HG03103 (cell line): ENCODE measurements around the gene PPM1M.
"Not testable (repeated sequence)": the region's sequence is repeated elsewhere in the genome, so short reads cannot be mapped to it uniquely, and the experiment has no call there.

Experiments used
- ATAC-seq: cut with Tn5 transposase; IDR thresholded peaks from one replicate; pipeline ENCODE4 v1.9.1; 2021; ENCODE audit warnings: low read depth; ENCODE audit not compliant: unreplicated experiment

Gene PPM1M

DNA sequence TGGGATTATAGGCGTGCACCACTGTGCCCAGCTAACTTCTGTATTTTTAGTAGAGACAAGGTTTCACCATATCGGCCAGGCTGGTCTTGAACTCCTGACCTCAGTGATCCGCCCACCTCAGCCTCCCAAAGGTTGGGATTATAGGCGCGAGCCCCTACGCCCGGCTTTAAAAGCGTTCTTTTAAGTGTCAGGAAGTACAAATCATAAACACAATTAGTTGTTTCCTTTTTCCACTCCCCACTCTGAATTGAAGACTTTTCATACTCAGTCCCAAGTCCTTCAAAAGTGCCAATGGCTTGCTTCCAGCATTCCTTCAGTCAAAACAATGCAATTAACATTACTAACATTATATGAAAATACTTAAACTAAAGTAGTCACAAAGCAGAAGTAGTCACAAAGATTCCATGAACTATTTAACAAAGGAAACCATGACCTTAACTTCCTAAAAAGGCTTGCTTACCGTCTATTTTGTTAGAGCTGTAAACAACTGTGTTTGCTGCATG is 24.7 kb downstream of the PPM1M start:
- no peak for ATAC-seq

DNA sequence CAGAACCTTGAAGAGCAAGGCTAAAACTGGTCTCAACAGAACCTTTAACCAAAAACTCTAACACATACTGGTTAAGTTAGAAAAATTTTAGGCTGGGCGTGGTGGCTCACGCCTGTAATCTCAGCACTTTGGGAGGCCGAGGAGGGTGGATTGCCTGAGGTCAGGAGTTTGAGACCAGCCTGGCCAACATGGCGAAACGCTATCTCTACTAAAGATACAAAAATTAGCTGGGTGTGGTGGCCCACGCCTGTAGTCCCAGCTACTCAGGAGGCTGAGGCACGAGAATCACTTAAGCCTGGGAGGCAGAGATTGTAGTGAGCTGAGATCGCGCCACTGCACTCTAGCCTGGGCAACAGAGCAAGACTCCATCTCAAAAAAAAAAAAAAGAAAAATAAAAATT is 26.6 kb downstream of the PPM1M start:
- not testable (repeated sequence) for ATAC-seq

DNA sequence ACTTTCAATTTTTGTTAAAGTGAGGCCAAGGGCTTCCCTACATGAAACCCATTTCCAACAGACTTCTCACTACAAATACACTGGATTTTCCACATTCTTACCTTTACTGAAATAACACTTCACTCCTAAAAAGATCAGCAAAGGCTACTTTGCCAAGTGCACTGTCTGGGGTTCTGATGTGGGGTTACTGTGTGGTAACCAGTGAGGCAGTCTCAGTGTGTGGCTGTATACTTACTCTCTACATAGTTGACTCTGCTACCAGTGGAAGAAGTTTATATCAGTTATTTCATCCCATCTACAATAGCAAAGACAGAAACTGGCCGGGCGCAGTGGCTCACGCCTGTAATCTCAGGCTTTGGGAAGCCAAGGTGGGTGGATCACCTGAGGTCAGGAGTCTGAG is 27.3 kb downstream of the PPM1M start:
- no peak for ATAC-seq

DNA sequence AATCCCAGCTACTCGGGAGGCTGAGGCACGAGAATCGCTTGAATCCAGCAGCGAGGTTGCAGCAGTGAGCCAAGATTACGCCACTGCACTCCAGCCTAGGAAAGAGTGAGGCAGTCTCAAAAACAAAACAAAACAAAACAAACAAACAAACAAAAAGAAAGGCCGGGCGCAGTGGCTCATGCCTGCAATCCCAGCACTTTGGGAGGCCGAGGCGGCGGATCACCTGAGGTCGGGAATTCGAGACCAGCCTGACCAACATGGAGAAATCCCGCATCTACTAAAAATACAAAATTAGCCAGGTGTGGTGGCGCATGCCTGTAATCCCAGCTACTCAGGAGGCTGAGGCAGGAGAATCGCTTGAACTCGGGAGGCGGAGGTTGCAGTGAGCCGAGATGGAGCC is 29.2 kb downstream of the PPM1M start:
- ATAC-seq, result not testable (repeated sequence)

DNA sequence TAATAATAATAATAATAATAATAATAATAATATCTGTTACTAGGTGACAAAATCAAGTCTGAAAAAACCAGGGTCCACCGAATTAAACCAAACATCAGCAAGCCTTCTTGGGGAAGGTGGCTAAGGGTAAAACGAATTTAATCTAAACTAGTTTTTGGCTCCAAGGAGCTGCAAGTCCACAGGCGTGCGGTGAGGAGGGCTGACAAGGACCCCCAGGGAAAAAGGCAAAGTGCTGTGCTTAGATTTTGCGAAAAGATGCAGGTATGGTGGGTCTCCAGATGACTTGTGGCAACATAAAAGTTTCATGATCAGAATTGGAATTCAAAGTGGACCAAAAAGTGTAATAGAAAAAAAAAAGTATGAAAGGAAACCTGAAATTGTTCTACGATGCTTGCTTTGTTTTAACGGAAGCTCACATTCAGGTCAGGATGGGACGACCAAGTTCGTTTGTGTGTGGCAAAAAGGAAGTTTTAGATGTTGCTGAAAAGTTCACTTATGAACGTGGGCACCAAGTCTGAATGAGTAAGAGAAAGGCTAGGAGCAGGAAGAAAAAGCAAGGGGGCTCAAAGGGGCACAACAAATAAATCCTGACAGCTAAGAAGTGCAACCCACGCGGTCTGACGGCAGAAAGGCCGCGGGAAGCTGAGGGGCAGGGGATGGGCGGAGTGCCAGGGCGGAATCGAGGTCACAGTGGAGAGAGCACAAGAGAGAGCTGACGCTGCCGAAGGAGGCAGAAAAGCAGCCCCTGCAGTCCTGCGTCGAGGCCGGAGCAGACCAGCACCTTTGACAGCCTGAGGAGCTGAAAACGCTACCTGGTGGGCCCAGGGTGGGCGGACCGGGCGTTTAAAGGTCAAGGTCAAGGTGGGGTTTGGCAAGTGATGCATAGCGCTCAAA is 31.8 kb downstream of the PPM1M start:
- peak; percentile 39 for ATAC-seq

DNA sequence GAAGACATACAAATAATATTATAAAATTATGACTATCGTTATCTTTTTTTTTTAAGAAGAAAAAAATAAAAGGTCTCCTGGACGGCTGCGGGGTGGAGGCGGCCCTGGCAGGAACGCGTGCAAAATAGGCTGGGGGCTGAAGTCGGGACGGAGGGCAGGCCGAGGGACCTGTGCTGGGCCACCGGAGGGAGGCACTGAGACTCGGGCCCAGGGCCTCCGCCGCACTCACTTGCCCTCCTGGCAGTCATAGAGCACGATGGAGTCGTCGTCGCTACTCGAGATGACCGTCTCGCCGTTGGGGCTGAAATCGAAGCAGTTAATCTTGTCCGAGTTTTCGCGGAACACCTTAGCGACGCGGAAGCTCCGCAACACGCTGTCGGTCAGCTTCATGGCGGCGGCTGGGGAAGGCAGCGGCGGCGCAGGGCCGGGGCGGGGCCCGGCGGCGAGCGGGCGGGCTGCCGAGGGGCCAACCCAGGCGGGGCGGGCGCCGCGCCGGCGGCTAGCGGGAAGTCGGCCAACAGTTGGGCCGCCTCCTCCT is 32.5 kb downstream of the PPM1M start:
- peak; percentile 37 for ATAC-seq

DNA sequence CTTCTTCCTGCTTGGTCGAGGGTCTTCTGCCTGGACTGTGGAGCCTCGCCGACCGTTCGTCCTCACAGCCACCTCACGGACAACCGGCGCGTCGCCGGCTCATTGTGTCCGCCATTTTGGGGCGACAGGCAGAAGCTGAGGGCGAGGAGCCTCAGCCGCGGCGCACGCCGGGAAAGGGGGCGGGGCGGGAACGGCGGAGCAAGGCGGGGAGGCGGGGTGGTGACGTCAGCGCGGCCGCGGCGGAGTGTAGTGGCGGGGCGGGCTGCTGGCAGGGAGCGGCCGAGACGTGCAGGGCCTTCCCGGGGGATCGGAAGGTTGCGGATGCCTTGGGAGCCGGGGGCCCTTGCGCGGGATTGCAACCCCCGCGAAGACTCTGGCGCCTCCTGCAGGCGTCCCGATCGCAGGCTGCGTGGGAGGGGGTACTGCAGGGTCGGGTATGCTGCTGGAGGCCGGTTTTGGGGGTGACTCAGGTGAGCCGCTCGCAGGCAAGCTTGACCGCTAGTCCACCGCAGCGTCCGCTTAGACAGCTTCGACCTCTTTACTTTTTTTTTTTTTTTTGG is 33.0 kb downstream of the PPM1M start, which contains the start of gene WDR82:
TSS of gene WDR82 (minus strand) at position 140 of the 560 bp plus-strand sequence. CDS start 288 bp downstream, outside the sequence.
- ATAC-seq, result peak; percentile 83

DNA sequence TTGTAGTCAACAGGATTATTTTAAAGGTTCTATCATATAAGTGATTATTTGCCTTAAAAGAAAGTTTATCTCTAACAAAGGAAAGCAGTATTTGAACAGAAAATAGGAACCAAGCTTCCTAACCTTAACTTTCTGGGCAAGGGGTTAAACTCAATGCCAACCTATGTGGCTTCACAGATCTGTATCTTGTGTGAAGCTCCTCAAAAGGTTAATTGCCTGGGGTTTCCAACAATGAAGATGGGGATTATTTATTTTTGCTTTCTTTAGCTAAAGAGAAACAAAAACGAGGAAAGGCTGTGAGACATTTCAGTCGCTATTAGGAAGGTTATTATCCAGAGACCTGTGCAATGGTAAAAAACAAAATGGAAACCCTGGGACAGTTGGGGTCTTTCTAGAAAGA is 34.0 kb downstream of the PPM1M start:
- ATAC-seq, result no peak

DNA sequence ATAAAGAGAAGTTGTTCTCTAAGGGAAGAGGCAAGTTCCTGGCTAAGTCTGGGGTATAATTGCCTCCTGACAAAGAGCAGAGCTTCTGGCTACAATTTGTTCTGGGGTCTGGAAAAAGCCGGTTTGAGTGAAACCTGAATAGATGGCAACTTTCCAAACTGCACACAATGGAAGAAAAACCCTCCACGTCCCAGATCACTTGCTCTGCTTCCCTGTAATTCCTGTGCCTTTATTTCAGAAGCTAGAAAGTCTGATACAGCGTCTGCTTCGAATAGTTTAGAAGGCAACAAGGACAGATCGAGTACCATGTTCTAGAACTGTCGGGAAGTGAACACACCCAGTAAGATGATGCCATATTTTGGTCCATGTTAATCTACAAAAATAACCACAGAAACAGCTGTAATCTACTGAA is 34.5 kb downstream of the PPM1M start:
- ATAC-seq, result no peak

DNA sequence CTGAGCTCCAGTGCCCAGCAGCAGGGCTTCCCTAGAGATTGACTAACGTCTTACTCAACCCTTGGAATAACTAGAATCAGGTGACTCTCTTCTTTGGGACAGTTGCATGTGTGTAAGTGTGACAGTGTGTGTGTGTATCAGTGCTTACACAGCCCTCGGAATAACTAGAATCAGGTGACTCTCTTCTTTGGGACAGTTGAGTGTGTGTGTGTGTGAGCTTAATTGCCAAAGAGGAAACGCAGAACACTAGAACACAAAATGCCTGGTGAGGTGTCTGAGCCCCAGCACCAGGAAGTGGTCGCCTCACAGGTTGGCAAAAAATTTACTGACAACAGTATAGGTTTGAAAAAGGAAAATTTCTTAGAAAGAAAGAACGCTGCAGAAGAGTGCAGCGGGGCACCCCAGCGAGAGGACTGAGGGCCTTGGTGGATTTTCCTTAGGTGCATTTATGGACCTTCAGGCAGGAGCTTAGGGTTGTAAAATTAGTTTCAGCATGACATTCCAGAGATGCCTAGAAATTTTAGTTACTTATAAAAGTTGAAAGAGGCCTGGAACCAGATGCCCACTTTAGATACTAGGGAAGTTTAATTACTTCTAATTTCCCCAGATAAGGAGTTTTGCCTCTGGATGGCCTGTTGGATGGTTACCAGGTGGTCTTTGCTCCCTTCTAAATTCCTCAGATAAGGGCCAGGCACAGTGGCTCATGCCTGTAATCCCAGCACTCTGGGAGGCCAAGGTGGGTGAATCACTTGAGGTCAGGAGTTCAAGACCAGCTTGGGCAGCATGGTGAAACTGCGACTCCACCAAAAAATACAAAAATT is 36.6 kb downstream of the PPM1M start:
- no peak for ATAC-seq

DNA sequence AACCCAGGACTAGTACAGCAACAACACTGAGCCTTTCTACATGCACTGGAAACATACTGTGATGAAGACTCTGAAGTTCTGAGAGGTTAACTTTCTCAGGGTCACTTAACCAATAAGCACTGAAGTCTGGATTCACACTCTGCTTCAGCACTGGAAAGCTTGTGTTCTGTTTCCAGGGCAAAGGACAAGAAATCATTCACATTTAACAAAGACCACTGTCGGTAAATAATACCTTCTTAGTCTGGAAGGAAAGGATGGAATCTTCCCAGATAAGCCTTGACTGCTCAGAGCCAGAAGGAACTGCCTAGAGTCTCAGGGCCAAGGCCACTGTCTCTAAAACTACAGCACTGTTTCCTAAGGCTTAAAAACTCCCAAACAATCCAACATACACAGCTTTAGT is 37.7 kb downstream of the PPM1M start:
- ATAC-seq, result no peak

DNA sequence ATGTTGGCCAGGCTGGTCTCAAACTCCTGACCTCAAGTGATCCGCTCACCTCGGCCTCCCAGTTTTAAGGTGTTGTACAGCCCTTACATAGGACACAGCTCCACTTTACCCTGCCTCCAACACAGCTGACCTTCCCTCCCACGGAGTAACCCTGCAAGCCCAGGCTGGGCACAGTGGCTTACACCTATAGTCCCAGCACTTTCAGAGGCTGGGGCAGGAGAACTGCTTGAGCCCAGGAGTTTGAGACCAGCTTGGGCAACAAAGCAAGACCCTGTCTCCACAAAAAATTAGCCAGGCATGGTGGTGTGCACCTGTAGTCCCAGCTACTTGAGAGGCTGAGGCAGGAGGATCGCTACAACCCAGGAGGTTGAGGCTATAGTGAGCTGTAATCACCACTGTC is 38.5 kb downstream of the PPM1M start:
- not testable (repeated sequence) for ATAC-seq

DNA sequence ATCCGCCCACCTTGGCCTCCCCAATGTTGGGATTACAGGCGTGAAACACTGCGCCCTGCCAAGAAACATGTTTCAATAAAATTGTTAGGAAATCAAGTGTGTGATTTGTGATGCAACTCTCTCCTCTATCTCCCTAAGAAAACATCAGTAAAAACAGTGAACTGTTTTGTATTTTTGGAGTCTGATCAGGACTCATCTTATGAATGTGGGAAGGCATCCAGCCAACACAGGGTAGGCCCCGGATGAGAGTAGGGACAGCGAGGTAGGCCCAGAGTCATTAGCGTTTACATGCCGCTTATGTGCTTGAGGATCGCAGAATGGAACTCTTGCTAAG is 41.2 kb downstream of the PPM1M start:
- ATAC-seq, result no peak

DNA sequence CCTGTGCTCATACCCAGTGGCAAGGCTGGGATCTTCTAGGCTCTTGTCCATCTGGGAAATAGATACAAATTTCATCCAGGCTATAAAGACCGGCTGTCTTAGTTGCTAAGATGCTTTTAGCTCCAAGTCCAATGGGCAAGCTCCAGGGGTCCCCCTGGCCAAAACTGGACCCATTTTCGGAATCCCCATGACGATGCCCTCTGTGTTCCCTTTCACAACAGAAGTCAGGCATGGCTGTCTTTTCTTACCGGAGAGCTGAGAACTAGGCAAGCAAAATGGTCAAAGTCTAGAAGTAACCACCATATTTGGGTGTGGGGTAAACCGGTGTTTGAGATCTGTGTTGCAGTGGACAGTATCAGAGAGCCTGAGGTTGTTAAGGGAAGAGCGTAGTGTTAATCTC is 43.1 kb downstream of the PPM1M start:
- no peak for ATAC-seq

DNA sequence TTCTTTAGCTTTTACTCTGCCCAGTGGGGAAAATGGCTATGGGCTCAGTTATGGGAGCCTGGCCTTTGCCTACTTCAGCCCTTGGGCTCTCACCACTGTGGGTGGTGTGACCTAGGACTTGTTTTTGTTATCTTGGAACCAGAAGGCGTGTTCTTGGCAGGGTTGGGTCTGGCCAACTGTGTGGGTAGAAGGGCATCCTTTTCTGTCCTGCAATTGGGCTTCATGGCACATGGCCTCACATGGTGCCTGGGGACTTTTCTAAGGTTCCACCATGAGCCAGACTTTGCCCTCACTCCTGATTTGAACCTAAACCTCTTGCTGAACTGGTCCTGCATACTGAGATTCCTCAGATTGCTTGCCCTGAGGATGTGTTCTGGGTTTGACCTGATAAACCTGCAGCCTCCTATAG is 43.8 kb downstream of the PPM1M start:
- no peak for ATAC-seq

DNA sequence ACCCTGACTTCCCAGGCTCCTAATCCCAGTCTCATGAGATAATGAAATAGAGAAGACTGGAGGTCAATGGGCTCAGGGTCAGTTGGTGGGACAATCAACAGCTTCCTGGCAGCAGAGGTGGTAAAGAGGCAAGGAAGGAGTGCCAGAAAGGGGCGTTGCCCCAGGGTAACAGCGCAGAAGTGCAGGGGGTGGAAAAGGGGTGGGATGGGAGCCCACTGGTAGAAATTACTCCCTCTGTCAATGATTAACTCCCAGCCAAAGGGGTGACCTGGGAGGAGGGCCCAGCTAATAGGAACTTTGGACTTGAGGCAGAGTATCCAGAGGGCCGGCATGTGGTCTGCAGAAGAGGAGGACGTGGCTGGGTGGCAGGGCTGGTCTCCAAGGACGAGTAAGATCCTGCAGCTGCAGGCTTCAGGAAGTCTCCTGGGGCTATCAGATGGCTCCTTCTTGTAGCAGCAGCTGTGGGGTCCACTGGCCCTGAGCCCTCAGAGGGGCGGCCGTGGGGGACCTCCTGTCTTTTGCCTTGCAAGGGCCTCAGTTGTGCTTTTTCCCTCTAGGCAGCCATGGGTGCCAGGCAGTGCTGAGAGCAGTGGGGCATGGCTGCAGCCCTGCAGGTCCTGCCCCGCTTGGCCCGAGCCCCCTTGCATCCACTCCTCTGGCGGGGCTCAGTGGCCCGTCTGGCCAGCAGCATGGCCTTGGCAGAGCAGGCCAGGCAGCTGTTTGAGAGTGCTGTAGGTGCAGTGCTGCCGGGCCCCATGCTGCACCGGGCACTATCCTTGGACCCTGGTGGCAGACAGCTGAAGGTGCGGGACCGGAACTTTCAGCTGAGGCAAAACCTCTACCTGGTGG is 44.4 kb downstream of the PPM1M start:
- no peak for ATAC-seq

DNA sequence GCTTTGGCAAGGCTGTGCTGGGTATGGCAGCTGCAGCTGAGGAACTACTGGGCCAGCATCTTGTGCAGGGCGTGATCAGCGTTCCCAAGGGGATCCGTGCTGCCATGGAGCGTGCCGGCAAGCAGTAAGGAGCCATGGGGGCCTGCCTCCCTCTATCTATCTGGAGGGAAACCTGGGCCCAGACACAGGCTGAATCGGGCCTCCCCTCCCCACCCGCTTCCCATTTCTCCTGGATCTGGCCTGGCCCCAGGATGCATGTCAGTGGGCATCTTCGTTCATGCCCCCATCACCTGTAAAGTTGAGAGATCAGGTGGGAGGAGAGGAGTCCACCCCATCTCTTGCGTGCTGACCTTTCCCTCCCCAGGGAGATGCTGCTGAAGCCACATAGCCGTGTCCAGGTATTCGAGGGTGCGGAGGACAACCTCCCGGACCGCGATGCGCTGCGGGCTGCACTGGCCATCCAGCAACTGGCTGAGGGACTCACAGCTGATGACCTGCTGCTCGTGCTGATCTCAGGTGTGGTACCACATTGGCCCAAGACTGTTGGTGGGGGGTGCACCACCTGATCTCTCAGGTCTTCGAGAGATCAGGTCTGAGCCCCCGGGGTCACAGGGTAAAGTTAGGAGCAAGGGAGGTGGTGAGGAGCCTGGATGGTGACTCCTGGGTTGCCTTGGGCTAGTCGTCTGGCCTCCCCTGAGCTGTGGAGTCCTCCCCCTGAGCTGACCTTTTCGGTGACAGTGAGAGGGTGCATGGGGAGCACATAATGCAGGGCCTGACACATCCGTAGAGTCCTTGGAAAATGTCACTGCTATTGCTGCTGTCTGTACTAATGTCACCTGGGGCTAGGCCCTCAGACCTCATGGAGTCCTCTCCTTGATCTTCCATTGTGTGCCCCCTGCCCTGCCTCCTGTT is 45.3 kb downstream of the PPM1M start:
- no peak for ATAC-seq

DNA sequence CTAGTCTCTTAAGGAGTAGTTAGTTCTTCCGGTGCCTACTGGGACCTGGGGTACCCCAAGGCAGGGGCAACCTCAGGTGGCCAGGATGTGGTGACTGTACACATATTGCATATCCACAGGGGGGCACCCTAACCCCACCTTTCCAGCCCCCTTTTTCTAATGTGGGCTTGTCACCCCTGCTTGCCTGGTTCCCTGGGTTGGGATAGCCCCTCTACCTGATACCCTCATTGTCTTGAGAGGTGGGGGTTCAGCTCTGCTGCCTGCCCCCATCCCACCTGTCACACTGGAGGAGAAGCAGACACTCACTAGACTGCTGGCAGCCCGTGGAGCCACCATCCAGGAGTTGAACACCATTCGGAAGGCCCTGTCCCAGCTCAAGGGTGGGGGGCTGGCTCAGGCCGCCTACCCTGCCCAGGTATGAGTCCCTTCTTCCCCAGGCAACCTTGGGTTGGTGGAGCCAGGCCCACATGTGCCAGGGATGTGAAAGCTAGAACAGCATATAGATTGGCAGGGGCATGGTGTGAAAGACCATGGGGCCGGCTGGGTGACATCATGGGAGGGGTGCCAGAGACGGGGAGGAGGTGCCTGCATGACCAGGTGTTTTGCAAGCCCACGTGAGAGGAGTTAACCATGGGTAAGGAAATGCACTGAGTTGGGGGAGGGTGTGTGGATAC is 46.1 kb downstream of the PPM1M start:
- ATAC-seq, result no peak
